Stimulated activated CD4-positive, alpha-beta T cell treated with anti-CD3 and anti-CD28 coated beads, Interleukin-15, amount 100 ng/mL, for 48 hours (primary cell): ENCODE results near the gene RALGAPA1.
"Not testable (repeated sequence)": the region's sequence is repeated elsewhere in the genome, so short reads cannot be mapped to it uniquely, and the experiment has no call there.

Experiments
- DNase-seq, 2 donors: peaks; one replicate each; pipeline ENCODE4 v3.0.0-alpha.2; 2020; ENCODE audit warnings: low read depth in 2 of 2

Gene RALGAPA1

GRCh38 chr14:35761922-35762321 is 47.2 kb downstream of the RALGAPA1 start:
- DNase-seq: no peak

DNA sequence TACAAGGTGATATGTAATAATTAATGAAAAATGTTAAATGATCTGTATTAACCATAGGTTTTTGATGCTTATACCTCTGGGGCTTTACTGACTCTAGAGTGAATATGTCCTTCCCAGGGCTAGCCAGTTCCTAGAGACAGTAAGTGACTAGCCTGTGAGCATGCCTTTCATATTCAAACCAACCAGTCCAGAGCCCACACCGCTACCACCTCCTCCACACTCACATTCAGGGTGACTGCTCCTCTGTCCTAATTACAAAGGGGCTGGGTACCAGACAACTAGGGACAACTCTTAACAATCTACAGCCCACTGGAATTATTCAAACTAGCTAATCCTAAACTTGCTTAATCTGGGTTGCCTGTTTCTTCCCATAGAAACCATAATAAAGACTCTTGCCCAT is 49.0 kb downstream of the RALGAPA1 start:
- DNase-seq: no peak

GRCh38 chr14:35758523-35759129 is 50.5 kb downstream of the RALGAPA1 start:
- no peak for DNase-seq

DNA sequence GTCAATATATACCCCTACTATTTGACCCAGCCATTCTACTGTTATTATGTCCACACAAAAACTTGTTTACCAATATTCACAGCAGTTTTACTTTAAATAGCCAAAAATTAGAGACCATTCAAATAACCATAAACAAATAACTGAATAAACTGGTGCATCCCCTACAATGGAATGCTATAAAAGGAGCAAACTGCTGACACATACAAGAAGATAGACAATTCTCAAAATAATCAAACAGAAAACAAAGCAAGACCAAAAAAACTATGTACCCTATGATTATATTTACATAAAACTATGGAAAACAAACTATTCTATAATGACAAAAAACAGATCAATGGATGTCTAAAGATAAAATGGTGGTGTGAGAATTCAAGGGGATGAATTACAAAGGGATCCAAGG is 54.4 kb downstream of the RALGAPA1 start:
- DNase-seq: no peak

DNA sequence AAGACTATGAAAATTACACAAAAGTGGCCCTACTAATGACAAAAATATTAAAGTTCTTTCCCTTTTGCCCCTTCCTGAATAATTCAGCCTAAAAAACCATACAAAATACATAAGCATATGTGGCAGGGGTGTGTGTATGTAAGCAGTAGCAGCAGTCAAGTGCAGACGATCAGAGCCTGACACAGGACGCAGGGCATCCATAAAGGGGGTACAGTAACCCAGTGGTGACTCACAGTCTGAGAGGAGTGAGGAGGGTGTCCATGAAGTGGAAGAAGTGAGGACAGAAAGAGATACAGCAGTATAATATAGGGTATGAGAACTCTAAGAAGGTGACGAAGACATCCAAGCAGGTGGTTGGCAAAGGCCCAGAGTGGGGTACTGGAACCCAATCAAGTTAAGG is 56.7 kb downstream of the RALGAPA1 start:
- DNase-seq: no peak

GRCh38 chr14:35750202-35750904 is 58.7 kb downstream of the RALGAPA1 start:
- no peak for DNase-seq

GRCh38 chr14:35747379-35747778 is 61.7 kb downstream of the RALGAPA1 start:
- DNase-seq: no peak

GRCh38 chr14:35742442-35742841 is 66.7 kb downstream of the RALGAPA1 start:
- DNase-seq: no peak

DNA sequence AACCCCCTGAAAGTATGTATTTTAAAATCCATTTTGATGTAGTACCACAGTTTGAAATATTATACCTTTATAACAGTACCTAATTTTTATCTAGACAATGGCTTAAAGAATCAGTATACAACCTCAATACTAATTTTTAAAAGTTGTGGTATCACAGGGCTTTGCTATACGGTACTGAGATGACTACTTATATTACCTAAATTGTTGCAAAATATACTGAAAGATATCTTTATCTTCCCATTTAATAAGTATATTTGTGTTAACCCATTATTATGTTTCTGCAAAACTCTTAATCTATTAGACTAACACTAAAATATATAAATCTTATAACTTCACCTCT is 67.1 kb downstream of the RALGAPA1 start:
- no peak for DNase-seq

GRCh38 chr14:35741345-35742031 is 67.6 kb downstream of the RALGAPA1 start:
- no peak for DNase-seq

GRCh38 chr14:35740215-35740614 is 68.9 kb downstream of the RALGAPA1 start:
- DNase-seq: no peak

DNA sequence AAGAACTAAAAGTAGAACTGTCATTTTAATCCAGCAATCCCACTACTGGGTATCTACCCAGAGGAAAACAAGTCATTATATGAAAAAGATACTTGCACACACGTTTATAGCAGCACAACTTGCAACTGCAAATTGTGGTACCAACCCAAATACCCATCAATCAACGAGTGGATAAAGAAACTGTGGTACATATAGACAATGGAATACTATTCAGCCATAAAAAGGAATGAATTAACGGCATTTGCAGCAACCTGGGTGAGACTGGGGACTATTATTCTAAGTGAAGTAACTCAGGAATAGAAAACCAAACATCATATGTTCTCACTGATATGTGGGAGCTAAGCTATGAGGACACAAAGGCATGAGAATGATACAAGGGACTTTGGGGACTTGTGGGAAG is 73.9 kb downstream of the RALGAPA1 start:
- not testable (repeated sequence) for DNase-seq

DNA sequence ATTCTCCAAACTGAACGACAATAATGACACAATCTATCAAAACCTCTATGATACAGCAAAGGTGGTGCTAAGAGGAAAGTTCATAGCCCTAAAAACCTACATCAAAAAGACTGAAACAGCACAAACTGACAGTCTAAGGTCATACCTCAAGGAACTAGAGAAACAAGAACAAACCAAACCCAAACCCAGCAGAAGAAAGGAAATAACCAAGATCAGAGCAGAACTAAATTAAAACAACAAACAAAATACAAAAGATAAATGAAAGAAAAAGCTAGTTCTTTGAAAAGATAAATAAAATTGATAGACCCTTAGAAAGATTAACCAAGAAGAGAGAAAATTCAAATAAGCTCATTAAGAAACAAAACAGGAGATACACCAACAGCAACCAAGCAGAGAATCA is 75.6 kb downstream of the RALGAPA1 start:
- not testable (repeated sequence) for DNase-seq

DNA sequence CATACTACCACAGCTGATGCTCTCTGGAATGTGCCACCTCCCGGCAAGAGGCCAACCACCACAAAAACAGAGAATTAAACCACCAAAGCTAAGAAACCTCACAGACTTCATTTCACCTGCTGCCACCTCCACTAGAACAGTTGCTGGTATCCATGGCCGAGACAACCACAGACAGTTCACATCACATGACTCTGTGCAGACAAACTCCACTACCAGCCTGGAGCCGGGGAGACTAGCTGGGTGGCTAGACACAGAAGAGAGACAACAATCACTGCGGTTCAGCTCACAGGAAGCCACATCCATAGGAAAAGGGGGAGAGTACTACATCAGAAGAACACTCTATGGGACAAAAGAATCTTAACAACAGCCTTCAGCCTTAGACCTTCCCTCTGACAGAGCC is 78.2 kb downstream of the RALGAPA1 start:
- DNase-seq: no peak

GRCh38 chr14:35727764-35728163 is 81.3 kb downstream of the RALGAPA1 start:
- DNase-seq: no peak

GRCh38 chr14:35725930-35726329 is 83.2 kb downstream of the RALGAPA1 start:
- DNase-seq: no peak

DNA sequence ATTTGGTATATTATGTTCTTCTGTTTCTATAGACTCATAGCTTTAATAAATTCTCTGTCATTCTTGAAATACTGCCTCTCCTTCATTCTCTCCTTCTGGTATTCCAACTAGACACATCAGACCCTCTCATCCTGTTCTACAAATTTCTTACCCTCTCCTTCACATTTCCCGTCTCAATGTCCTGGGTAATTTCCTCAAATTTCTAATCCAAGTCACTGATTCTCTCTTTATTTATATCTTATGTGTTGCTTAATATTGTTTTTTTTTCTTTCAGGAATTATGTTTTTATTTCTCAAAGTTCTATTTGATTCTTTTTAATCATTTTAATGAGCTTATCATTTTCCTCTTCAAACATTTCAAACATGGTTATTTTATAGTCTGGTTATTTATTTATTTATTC is 94.0 kb downstream of the RALGAPA1 start:
- DNase-seq: no peak

- no peak for DNase-seq
These were observed 96.6 kb downstream of the RALGAPA1 start for GRCh38 chr14:35712466-35712865.

DNA sequence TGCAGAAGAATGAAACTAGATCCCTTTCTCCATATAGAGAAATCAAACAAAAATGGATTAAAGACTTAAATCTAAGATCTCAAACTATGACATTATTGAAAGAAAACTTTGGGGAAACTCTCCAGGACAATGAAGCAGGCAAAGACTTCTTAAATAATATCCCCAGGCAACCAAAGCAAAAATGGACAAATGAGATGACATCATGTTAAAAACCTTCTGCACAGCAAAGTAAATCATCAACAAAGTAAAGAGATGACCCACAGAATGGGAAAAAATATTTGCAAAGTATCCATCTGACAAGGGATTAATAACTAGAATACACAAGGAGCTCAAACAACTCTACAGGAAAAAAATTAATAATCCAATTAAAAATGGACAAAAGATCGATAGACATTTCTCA is 101.0 kb downstream of the RALGAPA1 start:
- no peak for DNase-seq

DNA sequence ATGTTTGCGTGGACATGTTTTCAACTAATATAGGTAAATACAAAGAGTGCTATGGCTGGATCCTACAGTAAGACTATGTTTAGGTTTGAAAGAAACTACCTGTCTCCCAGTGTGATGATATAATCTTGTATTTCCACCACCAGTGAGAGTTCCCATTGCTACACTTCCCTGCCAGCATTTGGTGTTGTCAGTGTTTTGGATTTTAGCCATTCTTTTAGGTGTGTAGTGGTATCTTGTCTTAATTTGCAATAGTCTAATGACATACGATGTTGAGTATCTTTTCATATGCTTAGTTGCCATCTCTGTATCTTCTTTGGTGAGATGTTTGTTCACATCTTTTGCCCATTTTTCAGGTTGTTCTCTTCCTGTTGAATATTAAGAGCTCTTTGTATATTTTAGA is 103.5 kb downstream of the RALGAPA1 start:
- no peak for DNase-seq

- DNase-seq: no peak
These were observed 104.2 kb downstream of the RALGAPA1 start for GRCh38 chr14:35704793-35705493.

DNA sequence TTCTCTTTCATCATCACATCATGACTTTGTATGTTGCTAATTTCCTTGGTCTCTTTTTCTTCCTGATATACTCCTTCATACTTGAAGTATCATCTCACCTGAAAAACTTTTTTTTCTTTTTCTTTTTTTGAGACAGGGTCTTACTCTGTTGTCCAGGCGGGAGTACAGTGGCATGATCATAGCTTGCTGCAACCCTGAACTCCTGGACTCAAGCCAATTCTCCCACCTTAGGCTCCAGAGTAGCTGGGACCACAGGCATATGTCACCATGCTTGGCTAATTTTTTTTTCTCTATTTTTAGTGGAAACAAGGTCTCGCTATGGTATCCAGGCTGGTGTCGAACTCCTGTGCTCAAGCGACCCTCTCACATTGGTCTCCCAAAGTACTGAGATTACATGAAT is 107.6 kb downstream of the RALGAPA1 start:
- DNase-seq: no peak
